Measurements from ENCODE around the gene CENPN.

GRCh38 chr16:81005610-81006161 is 1.3 kb upstream of the CENPN start:
- TF ChIP-seq CEBPB (IDR thresholded peaks at IDR 0.05) (no peak), RAD21 (IDR thresholded peaks at IDR 0.05; ENCODE audit: low read depth) (no peak)
